GM21528 (cell line): ENCODE data around the gene LY6G5C.

Experiments used
- ATAC-seq: cut with Tn5 transposase; IDR thresholded peaks from one replicate; pipeline ENCODE4 v1.9.1; 2021; ENCODE audit warnings: mild to moderate bottlenecking, moderate library complexity; ENCODE audit not compliant: unreplicated experiment, low FRiP score

Gene LY6G5C

DNA sequence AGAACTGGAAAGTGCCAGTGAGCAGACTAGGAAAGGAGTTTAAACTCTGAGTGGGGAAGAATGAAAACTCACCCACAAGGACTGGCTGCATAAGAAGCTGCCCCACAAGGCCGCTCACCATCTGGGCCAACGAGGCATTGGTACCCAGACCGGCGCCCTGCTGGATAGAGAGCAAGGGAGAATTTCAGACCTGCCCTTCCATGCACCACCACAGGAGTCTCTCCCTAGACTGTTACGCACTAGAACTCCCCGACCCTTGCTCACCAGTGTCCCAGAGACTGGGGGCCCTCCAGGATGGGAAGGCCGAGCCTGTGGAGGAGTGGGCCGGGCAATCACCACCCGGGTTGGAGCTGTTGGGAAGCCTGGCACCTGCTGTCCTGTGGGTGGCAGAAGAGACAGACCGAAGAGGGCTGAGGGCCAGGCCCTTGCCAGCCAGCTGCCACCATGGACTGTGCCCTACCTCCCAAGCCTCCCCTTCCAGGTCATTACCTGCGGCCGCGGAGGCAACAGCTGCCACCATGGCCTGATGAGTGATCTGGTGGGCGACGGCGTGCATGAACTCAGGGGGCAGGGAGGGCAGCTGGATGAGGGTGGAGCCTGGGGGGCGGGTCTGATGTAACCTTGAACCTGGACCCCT is 36.9 kb downstream of the LY6G5C start:
- ATAC-seq: no peak

DNA sequence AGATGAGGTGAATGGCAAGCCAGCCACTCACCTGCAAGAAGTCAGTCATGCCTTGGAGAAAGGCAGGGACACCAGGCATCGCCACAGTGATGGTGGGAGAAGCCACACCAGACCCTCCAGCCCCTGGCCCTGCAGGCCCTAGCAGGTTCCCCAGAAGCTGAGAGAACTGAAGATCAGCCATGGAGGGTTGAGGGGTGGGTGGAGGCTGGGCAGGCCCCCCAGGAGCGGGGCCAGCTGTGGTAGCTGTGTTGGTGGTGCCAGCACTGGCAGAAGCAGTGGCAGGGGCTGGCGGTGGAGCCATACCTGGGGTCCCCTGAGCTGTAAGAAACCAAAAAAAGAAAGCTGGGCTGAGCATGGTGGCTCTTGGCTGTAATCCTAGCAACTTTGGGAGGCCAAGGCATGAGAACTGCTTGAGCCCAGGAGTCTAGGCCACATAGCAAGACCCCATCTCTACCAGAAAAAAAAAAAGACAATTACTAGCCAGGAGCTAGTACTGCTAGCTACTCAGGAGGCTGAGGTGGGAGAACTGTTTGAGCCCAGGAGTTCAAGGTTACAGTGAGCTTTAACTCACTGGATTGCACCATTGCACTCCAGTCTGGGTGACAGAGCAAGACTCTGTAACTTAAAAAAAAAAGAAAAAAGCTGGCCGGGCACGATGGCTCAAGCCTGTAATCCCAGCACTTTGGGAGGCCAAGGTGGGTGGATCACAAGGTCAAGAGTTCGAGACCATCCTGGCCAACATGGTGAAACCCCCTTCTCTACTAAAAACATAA is 37.9 kb downstream of the LY6G5C start:
- no peak for ATAC-seq

DNA sequence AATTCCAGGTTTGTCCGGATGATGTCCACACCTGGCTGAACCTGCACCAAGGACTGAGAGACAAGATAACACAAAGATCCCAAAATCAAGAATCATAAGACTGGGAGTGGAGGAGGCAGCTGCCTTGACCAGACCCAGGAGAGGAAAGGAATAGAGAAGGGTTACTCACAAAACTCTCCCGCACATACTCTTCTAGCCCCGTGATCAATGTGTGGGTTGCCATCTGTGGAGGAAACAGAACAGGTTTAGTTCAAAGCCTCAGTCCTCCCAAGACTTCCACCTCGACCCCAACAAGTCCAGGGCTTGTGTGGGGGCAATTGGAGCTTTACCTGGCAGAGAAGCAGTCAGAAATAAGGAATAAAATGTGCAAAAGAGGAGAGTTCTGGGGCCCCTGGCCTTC is 39.5 kb downstream of the LY6G5C start:
- ATAC-seq: no peak

DNA sequence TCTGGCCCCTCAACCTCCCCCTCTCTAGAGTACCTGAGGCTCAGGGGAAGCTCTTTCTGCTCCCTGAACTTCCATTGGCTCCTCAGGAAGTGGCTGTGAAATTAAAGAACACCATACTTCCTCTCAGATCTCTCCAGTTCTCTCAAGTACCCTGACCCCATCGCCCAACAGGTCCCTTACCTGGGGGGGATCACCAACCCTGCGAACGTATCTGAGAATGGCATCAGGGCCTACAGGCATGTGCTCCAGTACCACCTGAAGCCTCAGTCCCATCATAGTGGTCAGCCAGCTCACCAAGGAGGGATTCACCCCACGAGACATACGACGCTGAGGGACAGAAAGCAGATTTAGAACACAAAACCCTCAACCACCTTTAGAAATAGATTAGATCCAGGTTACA is 40.3 kb downstream of the LY6G5C start:
- no peak for ATAC-seq

DNA sequence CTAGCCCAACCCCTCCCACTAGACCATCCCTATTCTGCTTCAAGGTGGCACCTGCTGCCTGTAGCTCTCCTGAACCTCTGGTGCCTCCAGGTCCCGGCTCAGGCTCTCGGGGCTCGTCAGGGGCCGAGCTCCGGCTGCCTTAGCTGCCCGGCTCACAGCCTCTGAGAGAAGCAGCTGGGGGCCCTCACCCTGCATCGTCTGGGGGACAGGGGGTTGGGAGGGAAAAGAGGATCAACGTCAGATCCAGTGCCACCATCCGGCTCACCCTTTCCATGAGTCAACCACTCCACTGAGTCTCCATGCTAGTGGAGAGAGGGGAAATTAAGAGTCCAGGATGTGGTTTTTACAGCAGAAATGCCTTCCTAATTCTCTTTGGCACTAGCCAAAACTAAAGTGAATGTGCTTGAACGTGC is 41.4 kb downstream of the LY6G5C start:
- ATAC-seq: no peak

DNA sequence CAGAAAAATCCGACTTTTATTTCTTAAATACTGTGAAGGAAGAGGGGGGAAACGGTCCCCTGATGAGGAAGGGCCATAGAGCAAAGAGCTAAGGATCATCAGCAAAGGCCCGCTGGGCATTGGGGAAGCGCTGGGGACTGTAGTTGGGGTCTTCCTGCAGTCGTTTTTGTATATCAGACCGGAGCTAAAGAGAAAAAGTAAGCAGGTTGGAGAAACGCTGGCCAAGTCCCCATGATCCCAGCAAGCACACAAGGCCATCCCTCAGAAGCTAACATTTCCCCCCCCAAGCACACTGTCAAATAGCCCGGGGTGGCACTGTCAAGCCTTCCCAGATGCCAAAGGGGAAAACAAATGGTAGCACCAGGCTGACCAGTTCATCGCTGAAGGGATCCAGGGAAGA is 41.8 kb downstream of the LY6G5C start:
- ATAC-seq: no peak

DNA sequence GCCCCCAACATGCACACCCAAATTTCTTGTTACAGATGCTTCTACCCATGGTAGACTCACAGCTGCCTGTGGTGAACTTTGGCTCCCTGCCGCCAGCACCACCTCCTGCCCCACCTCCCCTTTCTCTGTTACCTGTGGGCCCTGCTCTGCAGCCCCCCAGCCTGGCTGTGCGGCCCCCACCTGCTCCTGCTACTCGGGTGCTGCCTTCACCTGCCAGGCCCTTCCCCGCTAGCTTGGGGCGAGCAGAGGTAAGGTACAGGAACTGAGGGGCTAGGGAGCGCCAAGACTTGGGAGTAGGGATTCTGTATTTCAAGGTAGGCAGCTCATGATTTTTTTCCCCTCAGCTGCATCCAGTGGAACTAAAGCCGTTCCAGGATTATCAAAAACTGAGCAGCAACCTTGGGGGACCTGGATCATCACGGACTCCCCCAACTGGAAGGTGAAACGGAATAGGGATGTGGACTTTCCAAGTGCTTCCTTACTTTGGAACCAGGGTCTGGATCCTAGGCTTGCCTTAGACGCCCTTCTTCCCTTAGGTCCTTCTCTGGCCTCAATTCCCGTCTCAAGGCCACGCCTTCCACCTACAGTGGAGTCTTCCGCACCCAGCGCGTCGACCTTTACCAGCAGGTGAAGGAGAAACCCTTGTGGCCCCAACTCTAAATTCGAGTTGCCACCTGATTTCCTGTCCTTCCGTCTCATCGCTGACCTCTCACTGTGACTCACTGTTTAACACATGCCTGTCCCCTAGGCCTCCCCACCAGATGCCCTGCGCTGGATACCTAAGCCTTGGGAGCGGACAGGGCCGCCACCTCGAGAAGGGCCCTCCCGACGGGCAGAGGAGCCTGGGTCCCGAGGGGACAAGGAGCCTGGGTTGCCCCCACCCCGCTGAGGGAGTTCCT is 43.9 kb downstream of the LY6G5C start:
- ATAC-seq: no peak

DNA sequence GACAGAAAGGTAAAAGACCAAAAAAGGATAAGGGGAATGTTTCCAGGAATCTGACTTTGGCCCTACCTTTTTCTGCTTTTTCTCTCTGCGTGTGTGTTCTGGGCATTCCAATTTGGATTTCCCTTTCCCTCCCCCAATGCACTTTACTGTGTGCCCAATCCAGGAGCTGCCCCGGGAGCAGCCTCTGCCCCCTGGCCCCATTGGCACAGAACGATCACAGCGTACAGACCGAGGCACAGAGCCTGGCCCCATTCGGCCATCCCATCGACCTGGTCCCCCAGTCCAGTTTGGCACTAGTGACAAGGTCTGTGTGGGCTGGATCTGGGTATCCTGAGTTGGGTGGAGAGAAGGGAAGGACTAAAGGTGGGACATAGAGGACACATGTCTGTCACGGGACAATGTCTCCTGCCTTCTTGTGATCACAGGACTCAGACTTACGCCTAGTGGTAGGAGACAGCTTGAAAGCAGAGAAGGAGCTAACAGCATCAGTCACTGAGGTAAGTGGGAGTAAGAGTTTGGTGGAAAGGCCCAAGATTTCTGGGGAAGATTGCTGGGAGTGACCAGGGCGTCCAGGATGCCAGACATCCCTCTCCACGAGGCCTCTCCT is 45.8 kb downstream of the LY6G5C start:
- ATAC-seq: no peak

DNA sequence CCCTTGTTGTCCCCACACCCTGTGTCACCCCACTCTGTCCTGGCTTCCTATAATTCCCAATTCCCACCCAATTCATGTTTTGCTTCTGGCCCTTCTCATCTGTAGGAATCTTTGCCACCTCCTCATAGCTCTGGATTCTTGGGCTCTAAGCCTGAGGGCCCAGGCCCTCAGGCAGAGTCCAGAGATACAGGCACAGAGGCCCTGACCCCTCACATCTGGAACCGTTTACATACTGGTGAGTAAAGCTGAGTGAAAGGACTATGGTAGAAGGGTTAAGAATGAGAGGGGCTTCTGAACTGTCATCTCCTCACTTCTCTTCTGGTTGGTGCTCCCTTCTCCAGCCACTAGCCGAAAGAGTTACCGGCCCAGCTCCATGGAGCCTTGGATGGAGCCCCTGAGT is 46.7 kb downstream of the LY6G5C start:
- no peak for ATAC-seq

DNA sequence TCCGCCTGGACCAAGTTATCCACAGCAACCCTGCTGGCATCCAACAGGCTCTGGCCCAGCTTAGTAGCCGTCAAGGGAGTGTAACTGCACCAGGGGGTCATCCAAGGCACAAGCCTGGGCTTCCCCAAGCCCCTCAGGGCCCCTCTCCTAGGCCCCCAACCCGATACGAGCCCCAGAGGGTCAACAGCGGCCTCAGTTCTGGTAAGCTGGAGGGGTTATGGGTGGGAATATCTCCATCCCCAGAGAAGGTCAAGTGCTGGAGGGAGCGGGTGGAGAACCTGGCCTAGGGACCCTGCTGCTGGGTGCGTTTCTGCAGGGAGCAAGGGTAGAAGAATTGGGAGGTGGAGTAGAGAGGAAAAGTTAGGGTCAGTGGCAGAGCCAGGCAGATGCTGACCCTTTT is 47.4 kb downstream of the LY6G5C start:
- no peak for ATAC-seq

DNA sequence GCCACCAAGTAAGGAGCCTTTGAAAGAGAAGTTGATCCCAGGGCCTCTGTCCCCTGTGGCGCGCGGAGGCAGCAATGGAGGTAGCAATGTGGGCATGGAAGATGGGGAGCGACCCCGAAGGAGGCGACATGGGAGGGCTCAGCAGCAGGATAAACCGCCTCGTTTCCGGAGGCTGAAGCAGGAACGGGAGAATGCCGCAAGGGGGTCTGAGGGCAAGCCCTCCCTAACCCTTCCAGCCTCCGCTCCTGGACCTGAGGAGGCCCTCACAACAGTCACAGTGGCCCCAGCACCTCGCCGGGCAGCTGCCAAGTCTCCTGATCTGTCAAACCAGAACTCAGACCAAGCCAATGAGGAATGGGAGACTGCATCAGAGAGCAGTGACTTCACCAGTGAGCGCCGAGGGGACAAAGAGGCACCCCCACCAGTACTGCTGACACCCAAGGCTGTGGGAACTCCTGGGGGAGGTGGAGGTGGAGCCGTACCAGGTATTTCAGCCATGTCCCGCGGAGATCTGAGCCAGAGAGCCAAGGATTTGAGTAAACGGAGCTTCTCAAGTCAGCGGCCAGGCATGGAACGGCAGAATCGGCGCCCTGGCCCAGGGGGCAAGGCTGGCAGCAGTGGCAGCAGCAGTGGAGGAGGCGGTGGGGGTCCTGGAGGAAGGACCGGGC is 48.5 kb downstream of the LY6G5C start:
- no peak for ATAC-seq

DNA sequence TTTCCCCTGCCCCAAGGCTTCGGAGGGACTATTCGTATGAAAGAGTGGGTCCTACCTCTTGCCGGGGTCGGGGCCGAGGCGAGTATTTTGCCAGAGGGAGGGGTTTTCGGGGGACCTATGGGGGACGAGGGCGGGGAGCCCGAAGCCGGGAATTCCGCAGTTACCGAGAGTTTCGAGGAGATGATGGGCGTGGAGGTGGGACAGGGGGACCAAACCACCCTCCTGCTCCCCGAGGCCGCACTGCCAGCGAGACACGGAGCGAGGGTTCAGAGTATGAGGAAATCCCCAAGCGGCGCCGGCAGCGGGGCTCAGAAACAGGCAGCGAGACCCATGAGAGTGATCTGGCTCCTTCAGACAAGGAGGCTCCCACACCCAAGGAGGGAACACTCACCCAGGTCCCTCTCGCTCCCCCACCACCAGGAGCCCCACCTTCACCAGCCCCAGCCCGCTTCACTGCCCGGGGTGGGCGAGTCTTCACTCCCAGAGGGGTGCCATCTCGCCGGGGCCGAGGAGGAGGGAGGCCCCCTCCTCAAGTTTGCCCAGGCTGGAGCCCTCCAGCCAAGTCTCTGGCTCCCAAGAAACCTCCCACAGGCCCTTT is 49.1 kb downstream of the LY6G5C start:
- no peak for ATAC-seq

DNA sequence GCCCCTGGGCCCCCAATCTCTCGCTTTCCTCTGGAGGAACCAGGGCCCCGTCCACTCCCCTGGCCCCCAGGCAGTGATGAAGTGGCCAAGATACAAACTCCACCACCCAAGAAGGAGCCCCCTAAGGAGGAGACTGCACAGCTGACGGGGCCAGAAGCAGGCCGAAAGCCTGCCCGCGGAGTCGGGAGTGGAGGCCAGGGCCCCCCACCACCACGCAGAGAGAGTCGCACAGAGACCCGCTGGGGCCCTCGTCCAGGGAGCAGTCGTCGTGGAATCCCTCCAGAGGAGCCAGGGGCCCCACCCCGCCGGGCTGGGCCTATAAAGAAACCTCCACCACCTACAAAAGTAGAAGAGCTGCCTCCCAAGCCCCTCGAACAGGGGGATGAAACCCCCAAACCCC is 49.7 kb downstream of the LY6G5C start:
- ATAC-seq: no peak

DNA sequence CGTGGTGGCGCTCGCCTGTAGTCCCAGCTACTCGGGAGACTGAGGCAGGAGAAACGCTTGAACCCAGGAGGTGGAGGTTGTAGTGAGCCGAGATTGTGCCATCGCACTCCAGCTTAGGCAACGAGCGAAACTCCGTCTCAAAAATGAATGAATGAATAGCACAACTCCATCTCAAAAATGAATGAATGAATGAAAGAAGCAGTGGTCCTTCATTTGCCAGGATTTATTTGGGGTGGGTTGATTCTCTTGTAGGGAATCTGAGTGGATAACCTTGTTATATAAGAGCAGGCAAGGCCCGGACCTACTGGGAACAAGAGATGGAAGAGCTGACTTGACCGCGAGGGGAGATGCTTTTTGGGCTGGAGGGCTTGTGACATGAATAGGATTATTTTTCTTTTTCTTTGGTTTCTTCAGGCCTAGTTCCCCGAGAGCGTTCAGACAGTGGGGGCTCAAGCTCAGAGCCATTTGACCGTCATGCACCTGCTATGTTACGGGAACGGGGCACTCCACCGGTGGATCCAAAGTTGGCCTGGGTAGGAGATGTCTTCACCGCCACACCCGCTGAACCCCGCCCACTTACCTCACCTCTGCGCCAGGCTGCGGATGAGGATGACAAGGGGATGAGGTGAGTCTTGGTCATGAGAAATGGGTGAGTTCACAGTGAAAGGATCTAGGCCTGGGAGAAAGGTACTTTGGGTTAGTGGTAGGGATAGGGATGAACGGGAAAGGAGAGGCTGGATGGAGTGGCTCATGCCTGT is 50.5 kb downstream of the LY6G5C start:
- no peak for ATAC-seq

DNA sequence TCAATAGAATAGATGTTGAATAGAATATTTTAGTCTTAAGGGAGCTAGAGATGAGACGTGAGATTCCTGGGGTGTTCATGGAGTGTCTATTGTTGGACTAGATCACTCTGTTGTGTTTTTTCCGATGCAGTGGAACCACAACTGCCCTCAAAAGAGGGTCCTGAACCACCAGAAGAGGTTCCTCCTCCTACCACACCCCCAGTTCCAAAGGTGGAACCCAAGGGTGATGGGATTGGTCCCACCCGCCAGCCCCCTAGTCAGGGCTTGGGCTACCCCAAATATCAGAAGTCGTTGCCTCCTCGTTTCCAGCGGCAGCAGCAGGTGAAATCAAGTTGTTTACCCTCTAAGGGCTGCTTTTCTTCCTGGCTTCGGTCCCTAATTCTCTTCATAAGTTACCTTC is 51.9 kb downstream of the LY6G5C start:
- ATAC-seq: no peak

DNA sequence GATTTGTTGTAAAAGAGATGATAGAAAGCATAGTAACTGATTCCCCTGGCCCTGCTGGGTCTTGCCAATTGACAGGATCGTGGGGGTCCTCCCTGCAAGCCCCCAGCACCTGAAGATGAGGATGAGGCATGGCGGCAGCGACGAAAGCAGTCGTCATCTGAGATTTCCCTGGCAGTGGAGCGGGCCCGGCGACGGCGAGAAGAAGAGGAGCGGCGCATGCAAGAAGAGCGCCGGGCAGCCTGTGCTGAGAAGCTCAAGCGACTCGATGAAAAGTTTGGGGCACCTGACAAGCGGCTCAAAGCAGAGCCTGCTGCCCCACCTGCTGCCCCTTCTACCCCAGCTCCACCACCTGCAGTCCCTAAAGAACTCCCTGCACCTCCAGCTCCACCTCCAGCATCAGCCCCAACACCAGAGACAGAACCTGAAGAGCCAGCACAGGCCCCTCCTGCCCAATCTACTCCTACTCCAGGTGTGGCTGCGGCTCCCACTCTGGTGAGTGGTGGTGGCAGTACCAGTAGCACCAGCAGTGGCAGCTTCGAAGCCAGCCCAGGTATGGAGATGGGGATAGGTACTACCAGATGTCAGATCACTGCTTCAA is 53.1 kb downstream of the LY6G5C start:
- no peak for ATAC-seq

DNA sequence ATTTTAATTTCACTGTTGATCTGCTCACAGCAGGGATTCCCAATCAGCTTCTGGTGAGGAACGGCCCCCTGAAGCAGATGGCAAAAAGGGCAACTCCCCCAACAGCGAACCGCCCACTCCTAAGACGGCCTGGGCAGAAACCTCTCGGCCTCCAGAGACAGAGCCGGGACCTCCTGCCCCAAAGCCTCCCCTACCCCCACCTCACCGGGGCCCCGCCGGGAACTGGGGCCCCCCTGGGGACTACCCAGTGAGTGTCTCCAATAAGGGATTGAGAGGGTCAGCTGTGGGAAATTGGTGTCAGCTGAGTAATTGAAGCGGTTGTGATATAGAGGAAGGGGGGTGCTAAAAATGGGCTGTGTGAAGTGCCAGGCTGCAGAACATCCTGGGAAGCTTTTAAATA is 53.9 kb downstream of the LY6G5C start:
- ATAC-seq: no peak
